D721Med (cell line): ENCODE measurements around the gene CDNF.

ENCODE experiments used
- DNase-seq: peaks from one replicate; pipeline ENCODE4 v3.0.0; 2011; ENCODE audit warnings: low spot score; ENCODE audit not compliant: insufficient read length
- FAIRE-seq: peaks from 2 replicates; lab custom pipeline; 2011; peaks lifted over from hg19 to GRCh38; lab: Jason Lieb, UNC
- CTCF ChIP-seq: IDR thresholded peaks from 2 replicates; pipeline ENCODE4 v1.5.1; 2012; ENCODE audit warnings: mild to moderate bottlenecking, control low read depth; ENCODE audit not compliant: insufficient read depth; ENCODE audit errors: missing control alignments

Gene CDNF

DNA sequence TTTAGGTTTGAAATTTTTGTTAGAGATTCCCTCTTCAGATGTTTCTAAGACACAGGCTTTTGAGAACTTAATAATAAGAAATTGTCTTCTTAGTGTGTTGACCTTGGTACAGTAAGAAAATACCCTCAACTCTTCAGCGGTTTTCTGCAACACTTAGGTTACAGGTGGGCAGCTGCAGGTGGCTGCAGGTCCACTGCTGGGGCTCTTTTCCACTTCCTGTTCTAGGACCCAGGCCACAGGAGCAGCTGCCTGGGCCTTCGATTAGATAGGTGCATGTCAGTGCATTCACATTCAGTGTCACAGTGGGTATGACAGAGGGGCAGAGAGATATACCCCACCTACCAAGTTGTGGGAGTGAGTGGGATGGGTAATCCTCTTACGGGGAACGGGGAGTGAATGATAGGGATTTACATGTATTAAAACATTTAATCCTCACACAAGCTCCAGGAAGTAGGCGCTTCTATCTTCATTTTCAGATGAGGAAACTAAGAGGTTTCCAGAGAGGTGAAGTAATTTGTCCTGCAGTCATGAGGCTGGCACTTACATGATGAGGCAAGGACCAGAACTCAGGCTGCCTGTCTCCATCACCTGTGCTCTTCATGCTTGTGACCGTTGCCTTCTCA is 20.6 kb upstream of the CDNF start:
- no peak for TF ChIP-seq CTCF
- peak; percentile 98 for FAIRE-seq

DNA sequence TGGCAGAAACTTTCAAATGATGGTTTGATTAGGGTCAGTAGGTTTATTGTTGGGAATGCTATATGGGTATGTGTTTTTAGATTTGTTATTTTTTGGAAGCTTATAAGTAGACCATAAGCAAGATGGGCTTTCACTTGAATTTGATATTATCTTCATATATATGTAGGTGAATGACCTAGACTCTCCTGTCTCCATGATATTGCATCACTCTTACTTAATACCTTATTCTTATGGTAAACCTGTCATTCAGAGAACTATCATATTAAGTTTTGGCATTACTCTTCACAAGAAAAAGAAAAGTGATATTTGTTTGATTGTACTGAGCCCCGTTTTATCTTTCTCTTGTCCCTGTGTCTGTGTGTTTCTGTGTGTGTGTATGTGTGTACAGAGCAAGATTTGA is 17.6 kb upstream of the CDNF start:
- FAIRE-seq (no peak), DNase-seq (no peak)
- TF ChIP-seq CTCF, result no peak

More for the DNA sequence above, 20.6 kb upstream of the CDNF start:
- peak; percentile 33 for DNase-seq

- DNase-seq (no peak), FAIRE-seq (no peak)
- no peak for TF ChIP-seq CTCF
Observed at GRCh38 chr10:14852236-14852635, 14.4 kb upstream of the CDNF start.

GRCh38 chr10:14844948-14845347 is 7.1 kb upstream of the CDNF start:
- TF ChIP-seq CTCF, result no peak
- no peak for FAIRE-seq
- DNase-seq, result no peak

- no peak for TF ChIP-seq CTCF
- FAIRE-seq (no peak), DNase-seq (no peak)
Observed at GRCh38 chr10:14843327-14843988, 5.6 kb upstream of the CDNF start.

GRCh38 chr10:14840178-14840577 is 2.3 kb upstream of the CDNF start:
- DNase-seq (no peak), FAIRE-seq (no peak)
- no peak for TF ChIP-seq CTCF

- TF ChIP-seq CTCF, result no peak
- DNase-seq (no peak), FAIRE-seq (no peak)
Observed at GRCh38 chr10:14839305-14839695, 1.5 kb upstream of the CDNF start.
